ENCODE data around the gene IDUA.

DNA sequence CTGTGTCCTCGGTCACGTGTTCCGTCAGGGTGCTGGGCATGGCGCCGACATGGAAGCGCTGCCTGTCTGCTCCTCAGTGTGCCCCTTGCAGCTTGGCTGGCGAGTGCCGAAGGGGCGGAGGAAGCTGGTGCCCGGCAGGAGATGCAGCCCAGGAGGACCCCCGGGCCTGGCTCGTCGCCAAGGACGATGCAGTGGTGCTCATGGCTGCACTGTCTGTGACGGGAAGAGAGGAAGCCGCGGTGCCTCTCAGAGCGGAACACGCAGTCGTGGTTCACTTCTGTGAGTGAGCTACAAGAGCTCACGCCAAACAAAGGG, 62.7 kb downstream of the IDUA start:
- no peak for TF ChIP-seq EZH2 (optimal IDR thresholded peaks at IDR 0.05; ENCODE audit: low read depth, low read length)
- TF ChIP-seq, protein P1, sequence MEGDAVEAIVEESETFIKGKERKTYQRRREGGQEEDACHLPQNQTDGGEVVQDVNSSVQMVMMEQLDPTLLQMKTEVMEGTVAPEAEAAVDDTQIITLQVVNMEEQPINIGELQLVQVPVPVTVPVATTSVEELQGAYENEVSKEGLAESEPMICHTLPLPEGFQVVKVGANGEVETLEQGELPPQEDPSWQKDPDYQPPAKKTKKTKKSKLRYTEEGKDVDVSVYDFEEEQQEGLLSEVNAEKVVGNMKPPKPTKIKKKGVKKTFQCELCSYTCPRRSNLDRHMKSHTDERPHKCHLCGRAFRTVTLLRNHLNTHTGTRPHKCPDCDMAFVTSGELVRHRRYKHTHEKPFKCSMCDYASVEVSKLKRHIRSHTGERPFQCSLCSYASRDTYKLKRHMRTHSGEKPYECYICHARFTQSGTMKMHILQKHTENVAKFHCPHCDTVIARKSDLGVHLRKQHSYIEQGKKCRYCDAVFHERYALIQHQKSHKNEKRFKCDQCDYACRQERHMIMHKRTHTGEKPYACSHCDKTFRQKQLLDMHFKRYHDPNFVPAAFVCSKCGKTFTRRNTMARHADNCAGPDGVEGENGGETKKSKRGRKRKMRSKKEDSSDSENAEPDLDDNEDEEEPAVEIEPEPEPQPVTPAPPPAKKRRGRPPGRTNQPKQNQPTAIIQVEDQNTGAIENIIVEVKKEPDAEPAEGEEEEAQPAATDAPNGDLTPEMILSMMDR (IDR thresholded peaks at IDR 0.05; ENCODE audit: low read length) = no peak
